GM23248 (cell line): ENCODE measurements around the gene NBPF9.
"Not testable (repeated sequence)": the region's sequence is repeated elsewhere in the genome, so short reads cannot be mapped to it uniquely, and the experiment has no call there.

Experiments
- EZH2 ChIP-seq: fragments of 200-600 bp; sonication (generic); IDR thresholded peaks from 2 replicates; pipeline ENCODE4 v1.6.1; 2018; ENCODE audit warnings: antibody characterized with exemption, mild to moderate bottlenecking; ENCODE audit not compliant: insufficient read depth, poor library complexity, severe bottlenecking
- EZH2phosphoT487 ChIP-seq: fragments of 200-600 bp; sonication (generic); IDR thresholded peaks from 2 replicates; pipeline ENCODE4 v1.6.1; 2018; ENCODE audit warnings: antibody characterized with exemption, moderate library complexity, mild to moderate bottlenecking, low read depth; ENCODE audit not compliant: insufficient read depth

DNA sequence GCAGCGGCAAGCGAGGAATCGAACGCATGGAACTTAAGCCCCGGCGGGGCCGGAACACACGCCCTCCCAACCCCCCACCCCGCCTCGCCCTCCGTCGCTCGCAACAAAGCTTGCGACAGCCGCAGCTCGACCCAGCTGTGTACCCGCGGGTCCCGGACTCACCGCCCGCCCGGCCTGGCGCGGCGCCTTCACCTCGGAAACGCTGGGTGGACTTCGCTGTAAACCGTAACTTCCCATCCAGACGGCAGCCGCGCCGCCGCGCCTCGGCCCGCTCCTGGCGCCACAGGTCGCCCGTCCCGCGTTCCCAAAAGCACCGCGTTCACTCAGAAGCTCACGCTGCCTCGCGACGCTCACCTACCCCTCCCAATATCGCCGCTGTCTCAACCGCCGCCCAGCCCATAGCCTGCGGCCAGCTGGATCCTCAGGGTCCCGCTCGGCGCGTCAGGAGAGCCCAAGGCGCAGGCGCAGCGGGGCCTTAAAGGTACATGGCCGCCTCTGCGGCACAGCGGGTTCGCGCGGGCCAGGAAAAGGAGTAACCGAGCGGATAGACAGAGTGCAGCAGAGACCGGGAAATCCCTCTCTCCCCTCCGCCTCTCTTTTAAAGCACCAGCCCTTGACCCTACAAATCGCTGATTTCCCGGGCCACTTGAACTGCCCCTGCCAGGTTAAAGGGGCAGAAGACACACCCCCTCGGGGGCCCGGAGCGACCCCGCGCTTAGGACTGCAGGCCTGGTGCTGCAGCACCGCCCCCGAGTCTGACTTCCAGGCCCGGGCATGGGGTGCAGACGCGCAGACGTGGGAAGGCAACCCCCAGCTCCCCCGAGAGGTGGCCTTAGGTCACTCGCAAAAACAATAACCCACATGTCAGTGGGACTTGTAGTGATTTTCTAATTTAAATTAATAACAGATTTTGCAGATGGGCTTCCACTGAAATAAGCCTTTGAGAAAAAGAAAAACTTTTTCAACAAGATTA, at the start of gene NBPF9:
- TF ChIP-seq EZH2, EZH2phosphoT487: not testable (repeated sequence)
